IMR-90 (cell line): ENCODE results near the gene ZNF287. TPM values are rescaled to one million over a fixed set of nuclear protein-coding genes. Genes with fewer than 3 reads are reported as not detected.

ENCODE experiments used
- ATAC-seq: fragments of 200-7000 bp; cut with Tn5 transposase; 2 replicates; pipeline ENCODE4 v1.9.1; 2020; ENCODE audit warnings: low read depth, mild to moderate bottlenecking, moderate library complexity
- BruUV-seq: library from RNA; stranded (reverse); fragments of 400-500 nt; replicated peaks from 2 replicates; lab custom pipeline; 2021; lab: Mats Ljungman, UMichigan
- CTCF ChIA-PET: fragments of 300-600 bp; formaldehyde crosslinking; extraction: SDS; loops from one replicate; lab custom pipeline; 2021; ENCODE audit warnings: antibody characterized with exemption; lab: Yijun Ruan, JAX
- POLR2A ChIA-PET: fragments of 300-600 bp; sonication (Branson Sonifier 250); formaldehyde crosslinking; loops from one replicate; lab custom pipeline; 2022; ENCODE audit warnings: antibody characterized with exemption; ENCODE audit not compliant: unreplicated experiment; lab: Charles Lee
- DNase-seq: peaks from one replicate; pipeline ENCODE4 v3.0.0; 2013
- H2AFZ ChIP-seq: replicated peaks from 2 replicates; pipeline ENCODE3; 2013; ENCODE audit warnings: low read length, mild to moderate bottlenecking; ENCODE audit not compliant: poor library complexity
- H2AK5ac ChIP-seq: 2 replicates; pipeline ENCODE4 v1.6.1; 2013; ENCODE audit warnings: low read depth, low read length, inconsistent platforms
- H2AK9ac ChIP-seq: replicated peaks from 2 replicates; pipeline ENCODE3; 2013; ENCODE audit warnings: mild to moderate bottlenecking, low read depth, low read length, moderate library complexity; ENCODE audit not compliant: poor library complexity
- H2BK120ac ChIP-seq: 2 replicates; pipeline ENCODE4 v1.6.1; 2013; ENCODE audit warnings: low read depth, low read length, inconsistent platforms
- H2BK15ac ChIP-seq: 3 replicates; pipeline ENCODE4 v1.6.1; 2013; ENCODE audit warnings: low read depth, low read length, inconsistent platforms
- H2BK20ac ChIP-seq: 2 replicates; pipeline ENCODE4 v1.6.1; 2013; ENCODE audit warnings: low read depth, mild to moderate bottlenecking, inconsistent platforms, low read length, moderate library complexity
- H2BK5ac ChIP-seq: 2 replicates; pipeline ENCODE4 v1.6.1; 2013; ENCODE audit warnings: mild to moderate bottlenecking, low read depth, low read length, inconsistent platforms; ENCODE audit not compliant: poor library complexity, severe bottlenecking
- H3K14ac ChIP-seq: replicated peaks from 2 replicates; pipeline ENCODE4 v1.6.1; 2013; ENCODE audit warnings: low read depth, low read length, inconsistent platforms
- H3K18ac ChIP-seq: 2 replicates; pipeline ENCODE4 v1.6.1; 2013; ENCODE audit warnings: low read depth, low read length, control low read depth
- H3K23ac ChIP-seq: 2 replicates; pipeline ENCODE4 v1.6.1; 2013; ENCODE audit warnings: low read depth, low read length, inconsistent platforms
- H3K27ac ChIP-seq: 2 replicates; pipeline ENCODE4 v1.5.1; 2013; ENCODE audit warnings: mild to moderate bottlenecking, control low read depth, low read length; ENCODE audit not compliant: insufficient read depth
- H3K27me3 ChIP-seq: 2 replicates; pipeline ENCODE4 v1.6.1; 2013; ENCODE audit warnings: low read length; ENCODE audit not compliant: control insufficient read depth, insufficient read depth
- H3K36me3 ChIP-seq: 2 replicates; pipeline ENCODE4 v1.6.1; 2013; ENCODE audit warnings: low read length, mixed read lengths; ENCODE audit not compliant: control insufficient read depth, insufficient read depth
- H3K4ac ChIP-seq: 2 replicates; pipeline ENCODE4 v1.6.1; 2013; ENCODE audit warnings: low read depth, low read length, inconsistent platforms
- H3K4me1 ChIP-seq: 2 replicates; pipeline ENCODE4 v1.6.1; 2013; ENCODE audit warnings: low read length, mixed read lengths; ENCODE audit not compliant: control insufficient read depth, insufficient read depth
- H3K4me2 ChIP-seq: 2 replicates; pipeline ENCODE4 v1.6.1; 2013; ENCODE audit warnings: low read depth, mild to moderate bottlenecking, control low read depth, low read length, moderate library complexity
- H3K4me3 ChIP-seq: 2 replicates; pipeline ENCODE4 v1.5.1; 2013; ENCODE audit warnings: low read depth, mild to moderate bottlenecking, control low read depth, low read length, moderate library complexity; ENCODE audit not compliant: insufficient read depth
- H3K56ac ChIP-seq: 2 replicates; pipeline ENCODE4 v1.6.1; 2013; ENCODE audit warnings: low read length, inconsistent platforms; ENCODE audit not compliant: insufficient read depth; ENCODE audit errors: extremely low read depth
- H3K79me1 ChIP-seq, 2 experiments: 2 replicates each; pipeline ENCODE4 v1.6.1; 2013; ENCODE audit warnings: low read length in 2 of 2, inconsistent platforms in 1 of 2, low read depth in 1 of 2
- H3K9ac ChIP-seq: 2 replicates; pipeline ENCODE4 v1.6.1; 2013; ENCODE audit warnings: low read depth, low read length, control low read depth
- H3K9me1 ChIP-seq: 2 replicates; pipeline ENCODE4 v1.6.1; 2013; ENCODE audit warnings: low read length, inconsistent platforms; ENCODE audit not compliant: insufficient read depth
- H3K9me3 ChIP-seq: 2 replicates; pipeline ENCODE4 v1.6.1; 2013; ENCODE audit warnings: low read length; ENCODE audit not compliant: control insufficient read depth, insufficient read depth
- H4K20me1 ChIP-seq: 2 replicates; pipeline ENCODE4 v1.6.1; 2013; ENCODE audit warnings: low read length, inconsistent platforms; ENCODE audit not compliant: insufficient read depth
- H4K5ac ChIP-seq: 2 replicates; pipeline ENCODE4 v1.6.1; 2013; ENCODE audit warnings: mild to moderate bottlenecking, low read depth, low read length, control low read depth
- H4K8ac ChIP-seq, 2 experiments: 2 replicates each; pipeline ENCODE4 v1.6.1; 2013; ENCODE audit warnings: low read depth in 2 of 2, low read length in 2 of 2, control low read depth in 1 of 2, inconsistent platforms in 1 of 2
- H4K91ac ChIP-seq: 2 replicates; pipeline ENCODE4 v1.6.1; 2013; ENCODE audit warnings: low read depth, low read length, inconsistent platforms; ENCODE audit not compliant: insufficient read depth
- WGBS, 2 experiments: methylation state at CpG; one replicate each; pipeline versions ENCODE4 v1.1.5 to v1.1.7; 2013; ENCODE audit warnings: missing lambda C conversion rate in 2 of 2; ENCODE audit not compliant: insufficient read length in 1 of 2; ENCODE audit errors: extremely low coverage in 2 of 2; 5-methylcytosine and 5-hydroxymethylcytosine counted together
- dilution Hi-C: fragments of 300-500 bp; cut with HindIII; formaldehyde crosslinking; loops from one replicate; pipeline ENCODE4 v1.14.3; 2018; ENCODE audit warnings: low sequenced_read_pairs; ENCODE audit not compliant: unreplicated experiment
- in situ Hi-C: fragments of 300-500 bp; cut with MboI; formaldehyde crosslinking; loops from 3 replicates; pipeline ENCODE4 v1.14.3; 2019; ENCODE audit warnings: low sequenced_read_pairs, inconsistent platforms, mixed read lengths
- intact Hi-C: fragments of 100-400 bp; cut with micrococcal nuclease; formaldehyde crosslinking; loops from 2 replicates; pipeline ENCODE4 v1.10.0; 2022
- polyA plus RNA-seq, 3 experiments: library from polyadenylated mRNA; depleted of rRNA; stranded (reverse); fragments of >200 nt; gene quantifications; 2 replicates each; pipeline ENCODE4 v1.2.3, GENCODE V29; 2012; ENCODE audit warnings: low replicate concordance in 1 of 3
- total RNA-seq: library from RNA; depleted of rRNA; stranded (reverse); fragments of >200 nt; gene quantifications from 2 replicates; pipeline ENCODE4 v1.2.3, GENCODE V29; 2012
- TF ChIP-seq, protein P1 (sequence below): fragments of 150-350 bp; IDR thresholded peaks from 2 replicates; pipeline ENCODE4 v1.6.1; 2017; ENCODE audit warnings: mild to moderate bottlenecking, antibody characterized with exemption, low read length, low read depth
- TF ChIP-seq, protein P2 (sequence below): conservative IDR thresholded peaks from 2 replicates; pipeline ENCODE4 v1.5.1; 2012; ENCODE audit warnings: mild to moderate bottlenecking, low read depth, low read length, improper control_type of control experiment

The ZNF287 gene
- total and polyA plus RNA-seq, 2 of the 4 experiments (the other 2 are of a cell fraction) = 5.3 to 7.0 TPM

DNA sequence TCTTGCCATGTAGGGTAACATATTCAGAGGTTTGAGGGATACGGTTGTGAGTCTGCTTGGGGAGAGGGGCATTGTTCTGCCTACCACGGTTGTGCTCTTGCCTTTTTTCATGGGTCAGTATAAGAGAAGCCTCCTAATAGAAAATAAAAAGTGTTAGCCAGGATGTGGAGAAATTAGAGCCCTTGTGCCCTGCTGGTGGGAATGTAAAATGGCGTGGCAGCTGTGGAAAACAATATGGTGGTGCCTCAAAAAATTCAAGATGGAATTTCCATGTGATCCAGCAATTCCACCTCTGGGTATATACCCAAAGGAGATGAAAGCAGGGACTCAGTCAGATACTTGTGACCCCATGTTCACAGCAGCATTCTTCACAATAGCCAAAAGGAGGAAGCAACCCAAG is 62.8 kb downstream of the ZNF287 start:
- Histone ChIP-seq H3K79me1 (no peaks in the 10 kb centered on the region), H4K20me1 (no peaks in the 10 kb centered on the region), H4K5ac (no peak overlapping the region), H3K9ac (no peak overlapping the region), H3K4me1 (no peaks in the 10 kb centered on the region), H3K27ac (no peak overlapping the region), H3K23ac (no peak overlapping the region), H3K9me3 (no peaks in the 10 kb centered on the region), H3K36me3 (no peaks in the 10 kb centered on the region), H3K18ac (no peak overlapping the region), H3K4ac (no peak overlapping the region), H2BK5ac (no peak overlapping the region), H3K14ac (no peak overlapping the region), H2AK9ac (no peak overlapping the region), H3K56ac (no peak overlapping the region), H3K9me1 (no peaks in the 10 kb centered on the region), H4K91ac (no peak overlapping the region), H3K4me2 (no peak overlapping the region), H2AFZ (no peak overlapping the region), H3K4me3 (no peak overlapping the region), H2BK20ac (no peak overlapping the region), H3K27me3 (peaks cover 16% of the 10 kb centered on the region), H2BK120ac (no peak overlapping the region), H4K8ac (no peak overlapping the region), H2BK15ac (no peak overlapping the region), H2AK5ac (no peak overlapping the region)
- intact Hi-C loops (no loop called here), dilution Hi-C loops (no loop called here), in situ Hi-C loops (no loop called here)
- TF ChIP-seq, protein P1, sequence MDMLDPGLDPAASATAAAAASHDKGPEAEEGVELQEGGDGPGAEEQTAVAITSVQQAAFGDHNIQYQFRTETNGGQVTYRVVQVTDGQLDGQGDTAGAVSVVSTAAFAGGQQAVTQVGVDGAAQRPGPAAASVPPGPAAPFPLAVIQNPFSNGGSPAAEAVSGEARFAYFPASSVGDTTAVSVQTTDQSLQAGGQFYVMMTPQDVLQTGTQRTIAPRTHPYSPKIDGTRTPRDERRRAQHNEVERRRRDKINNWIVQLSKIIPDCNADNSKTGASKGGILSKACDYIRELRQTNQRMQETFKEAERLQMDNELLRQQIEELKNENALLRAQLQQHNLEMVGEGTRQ = no peak
- TF ChIP-seq, protein P2, sequence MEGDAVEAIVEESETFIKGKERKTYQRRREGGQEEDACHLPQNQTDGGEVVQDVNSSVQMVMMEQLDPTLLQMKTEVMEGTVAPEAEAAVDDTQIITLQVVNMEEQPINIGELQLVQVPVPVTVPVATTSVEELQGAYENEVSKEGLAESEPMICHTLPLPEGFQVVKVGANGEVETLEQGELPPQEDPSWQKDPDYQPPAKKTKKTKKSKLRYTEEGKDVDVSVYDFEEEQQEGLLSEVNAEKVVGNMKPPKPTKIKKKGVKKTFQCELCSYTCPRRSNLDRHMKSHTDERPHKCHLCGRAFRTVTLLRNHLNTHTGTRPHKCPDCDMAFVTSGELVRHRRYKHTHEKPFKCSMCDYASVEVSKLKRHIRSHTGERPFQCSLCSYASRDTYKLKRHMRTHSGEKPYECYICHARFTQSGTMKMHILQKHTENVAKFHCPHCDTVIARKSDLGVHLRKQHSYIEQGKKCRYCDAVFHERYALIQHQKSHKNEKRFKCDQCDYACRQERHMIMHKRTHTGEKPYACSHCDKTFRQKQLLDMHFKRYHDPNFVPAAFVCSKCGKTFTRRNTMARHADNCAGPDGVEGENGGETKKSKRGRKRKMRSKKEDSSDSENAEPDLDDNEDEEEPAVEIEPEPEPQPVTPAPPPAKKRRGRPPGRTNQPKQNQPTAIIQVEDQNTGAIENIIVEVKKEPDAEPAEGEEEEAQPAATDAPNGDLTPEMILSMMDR = 0 out of 2 replicates have a peak, but pooled peaks have one; percentile 12
- ATAC-seq (no peak), DNase-seq (no peak)
- POLR2A ChIA-PET = no interaction called here
- no CpG with 5 or more reads among the region's 3 CpGs for WGBS, 2 experiments
- no TSS peak for BruUV-seq
- CTCF ChIA-PET = no interaction called here
